Activated CD8-positive, alpha-beta memory T cell treated with anti-CD3 and anti-CD28 coated beads for 24 hours (primary cell): ENCODE data around the gene MTLN.
"Not testable (repeated sequence)": the region's sequence is repeated elsewhere in the genome, so short reads cannot be mapped to it uniquely, and the experiment has no call there.

Experiments
- DNase-seq: peaks from one replicate; pipeline ENCODE4 v3.0.0-alpha.2; 2020

MTLN gene

GRCh38 chr2:110211938-110212858 lies at the start of gene MTLN:
Gene MTLN (minus strand): TSS chr2:110212547. CDS start chr2:110212525, 22 bp downstream.
- DNase-seq, result peak; percentile 89

- not testable (repeated sequence) for DNase-seq
Observed at GRCh38 chr2:110261910-110262309, 49.6 kb upstream of the MTLN start.

- DNase-seq, result not testable (repeated sequence)
Observed at GRCh38 chr2:110248081-110248795, 35.9 kb upstream of the MTLN start.

GRCh38 chr2:110245488-110246435 lies 33.4 kb upstream of the MTLN start:
- DNase-seq, result not testable (repeated sequence)

- DNase-seq, result not testable (repeated sequence)
Observed at GRCh38 chr2:110243283-110243682, 30.9 kb upstream of the MTLN start.

GRCh38 chr2:110234514-110234913 lies 22.2 kb upstream of the MTLN start:
- DNase-seq, result not testable (repeated sequence)

GRCh38 chr2:110229886-110230285 lies 17.5 kb upstream of the MTLN start:
- not testable (repeated sequence) for DNase-seq

- DNase-seq, result not testable (repeated sequence)
Observed at GRCh38 chr2:110222626-110223025, 10.3 kb upstream of the MTLN start.

- no peak for DNase-seq
Observed at GRCh38 chr2:110221938-110222337, 9.6 kb upstream of the MTLN start.

- no peak for DNase-seq
Observed at GRCh38 chr2:110220190-110220564, 7.8 kb upstream of the MTLN start.

GRCh38 chr2:110219496-110220189 lies 7.3 kb upstream of the MTLN start:
- no peak for DNase-seq

GRCh38 chr2:110218889-110219288 lies 6.5 kb upstream of the MTLN start:
- DNase-seq, result not testable (repeated sequence)

GRCh38 chr2:110216803-110217202 lies 4.5 kb upstream of the MTLN start:
- DNase-seq, result no peak

- no peak for DNase-seq
Observed at GRCh38 chr2:110216199-110216598, 3.9 kb upstream of the MTLN start.

GRCh38 chr2:110215566-110216158 lies 3.3 kb upstream of the MTLN start:
- no peak for DNase-seq

- no peak for DNase-seq
Observed at GRCh38 chr2:110215091-110215490, 2.7 kb upstream of the MTLN start.

GRCh38 chr2:110213522-110213921 lies 1.2 kb upstream of the MTLN start:
- not testable (repeated sequence) for DNase-seq

- no peak for DNase-seq
Observed at GRCh38 chr2:110205660-110206455, 6.5 kb downstream of the MTLN start.

- DNase-seq, result peak; percentile 95
Observed at GRCh38 chr2:110204408-110205385, 7.7 kb downstream of the MTLN start, which contains the start of gene NPHP1. Gene NPHP1 (minus strand): TSS chr2:110205013. CDS start chr2:110204968, 45 bp downstream.
